GM12874 (cell line): ENCODE data around the gene GRAMD1B.

Experiments used
- TF ChIP-seq, protein P1 (sequence below): IDR thresholded peaks from 2 replicates; pipeline ENCODE4 v1.5.1; 2011; ENCODE audit warnings: low read depth, mild to moderate bottlenecking, control low read depth, low read length, moderate library complexity; ENCODE audit not compliant: insufficient read depth

The GRAMD1B gene

DNA sequence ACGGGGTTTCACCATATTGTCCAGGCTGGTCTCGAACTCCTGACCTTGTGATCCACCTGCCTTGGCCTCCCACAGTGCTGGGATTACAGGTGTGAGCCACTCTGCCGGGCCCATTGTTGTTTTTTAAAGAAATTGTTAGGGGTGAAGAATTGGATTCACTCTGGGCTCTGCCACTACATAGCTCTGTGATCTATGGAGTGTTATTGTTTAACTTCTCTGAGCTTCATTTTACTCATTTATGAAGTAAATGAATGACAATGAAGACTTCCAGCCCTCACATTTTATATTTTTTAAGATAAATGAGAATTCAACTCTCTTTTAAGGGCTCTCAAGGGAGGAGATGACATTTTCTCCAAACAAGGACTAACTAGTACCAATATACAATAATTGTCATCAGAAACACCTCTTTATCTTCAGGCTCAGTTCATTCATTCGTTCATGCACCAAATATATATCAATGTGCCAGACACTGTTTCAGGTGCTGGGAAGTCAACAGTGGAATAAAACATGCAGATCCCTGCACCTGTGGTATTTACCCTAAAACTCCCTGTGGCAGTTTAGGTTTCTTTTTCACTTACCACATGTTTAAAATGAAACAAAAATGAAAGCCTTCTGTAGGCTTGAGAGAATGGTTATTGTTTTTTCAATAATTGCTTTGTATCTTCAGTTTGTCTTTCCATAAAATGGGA lies 23.5 kb upstream of the GRAMD1B start:
- TF ChIP-seq, protein P1, sequence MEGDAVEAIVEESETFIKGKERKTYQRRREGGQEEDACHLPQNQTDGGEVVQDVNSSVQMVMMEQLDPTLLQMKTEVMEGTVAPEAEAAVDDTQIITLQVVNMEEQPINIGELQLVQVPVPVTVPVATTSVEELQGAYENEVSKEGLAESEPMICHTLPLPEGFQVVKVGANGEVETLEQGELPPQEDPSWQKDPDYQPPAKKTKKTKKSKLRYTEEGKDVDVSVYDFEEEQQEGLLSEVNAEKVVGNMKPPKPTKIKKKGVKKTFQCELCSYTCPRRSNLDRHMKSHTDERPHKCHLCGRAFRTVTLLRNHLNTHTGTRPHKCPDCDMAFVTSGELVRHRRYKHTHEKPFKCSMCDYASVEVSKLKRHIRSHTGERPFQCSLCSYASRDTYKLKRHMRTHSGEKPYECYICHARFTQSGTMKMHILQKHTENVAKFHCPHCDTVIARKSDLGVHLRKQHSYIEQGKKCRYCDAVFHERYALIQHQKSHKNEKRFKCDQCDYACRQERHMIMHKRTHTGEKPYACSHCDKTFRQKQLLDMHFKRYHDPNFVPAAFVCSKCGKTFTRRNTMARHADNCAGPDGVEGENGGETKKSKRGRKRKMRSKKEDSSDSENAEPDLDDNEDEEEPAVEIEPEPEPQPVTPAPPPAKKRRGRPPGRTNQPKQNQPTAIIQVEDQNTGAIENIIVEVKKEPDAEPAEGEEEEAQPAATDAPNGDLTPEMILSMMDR, result no peak

- TF ChIP-seq, protein P1, result peak; percentile 77
Measured at GRCh38 chr11:123407130-123407995, 22.7 kb upstream of the GRAMD1B start.

DNA sequence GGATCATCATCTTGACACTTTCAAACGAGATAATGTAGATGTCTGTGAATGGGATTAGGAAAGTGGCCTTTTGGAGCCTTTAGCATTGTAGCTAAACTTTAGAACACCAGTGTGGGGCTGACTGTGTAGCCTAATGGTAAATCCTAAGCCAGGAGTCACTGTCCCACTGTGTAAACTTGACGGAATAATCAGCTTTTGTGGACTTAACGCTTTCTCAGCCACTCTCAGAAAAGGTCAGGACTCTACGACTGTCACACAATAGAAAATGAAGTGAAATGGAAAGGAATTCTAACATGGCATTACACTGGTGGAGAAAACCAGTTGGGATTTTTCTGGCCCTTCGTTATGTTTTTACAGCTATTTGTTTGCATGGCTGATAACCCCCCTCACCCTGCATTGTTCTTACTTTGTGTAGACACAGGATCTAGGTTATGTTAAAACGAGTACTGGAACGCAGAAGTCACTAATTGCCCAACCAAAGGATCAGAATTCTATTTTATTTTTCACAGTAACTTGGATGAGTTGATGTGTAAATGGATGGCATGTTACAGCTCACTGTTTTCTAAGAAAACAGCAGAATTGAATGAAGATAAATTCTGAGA lies 22.0 kb upstream of the GRAMD1B start:
- TF ChIP-seq, protein P1, result no peak

DNA sequence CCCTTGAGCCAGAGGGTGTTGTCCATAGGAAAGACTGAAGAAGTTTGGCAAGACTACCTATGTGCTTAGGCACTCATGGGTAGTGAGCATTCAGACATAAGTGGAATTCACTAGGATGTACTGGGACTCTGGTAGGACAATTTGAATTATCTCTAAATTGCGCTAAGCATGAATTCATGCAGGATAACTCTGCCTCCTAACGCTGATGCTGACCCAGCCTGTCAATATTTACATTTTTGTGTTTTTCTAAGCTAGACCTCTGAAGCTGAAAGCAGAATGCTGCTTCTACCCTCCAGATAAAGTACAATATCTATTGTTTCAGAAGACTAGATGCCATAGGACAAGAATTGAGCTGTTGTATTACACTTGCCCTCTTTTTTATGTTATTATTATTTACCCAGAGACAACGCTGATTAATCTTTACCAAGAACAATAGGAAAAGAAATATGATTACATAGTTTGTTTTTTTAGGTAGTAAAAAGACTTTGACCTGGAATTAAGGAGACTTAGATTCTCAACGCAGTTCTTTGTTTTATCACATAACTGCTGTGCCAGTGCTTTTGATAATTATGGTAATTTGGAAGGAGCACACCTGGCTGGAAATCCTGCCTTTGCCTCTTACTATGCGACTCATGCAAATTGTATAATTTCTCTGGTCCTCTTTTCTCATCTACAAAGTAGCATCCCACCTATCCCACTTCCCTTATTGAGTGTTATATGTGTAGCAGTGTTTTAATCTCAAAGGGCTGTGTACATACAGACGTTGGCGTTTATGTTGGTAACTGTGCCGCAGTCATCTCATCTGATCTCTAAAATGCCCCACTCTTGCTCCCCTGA lies 21.2 kb upstream of the GRAMD1B start:
- TF ChIP-seq, protein P1, result no peak

DNA sequence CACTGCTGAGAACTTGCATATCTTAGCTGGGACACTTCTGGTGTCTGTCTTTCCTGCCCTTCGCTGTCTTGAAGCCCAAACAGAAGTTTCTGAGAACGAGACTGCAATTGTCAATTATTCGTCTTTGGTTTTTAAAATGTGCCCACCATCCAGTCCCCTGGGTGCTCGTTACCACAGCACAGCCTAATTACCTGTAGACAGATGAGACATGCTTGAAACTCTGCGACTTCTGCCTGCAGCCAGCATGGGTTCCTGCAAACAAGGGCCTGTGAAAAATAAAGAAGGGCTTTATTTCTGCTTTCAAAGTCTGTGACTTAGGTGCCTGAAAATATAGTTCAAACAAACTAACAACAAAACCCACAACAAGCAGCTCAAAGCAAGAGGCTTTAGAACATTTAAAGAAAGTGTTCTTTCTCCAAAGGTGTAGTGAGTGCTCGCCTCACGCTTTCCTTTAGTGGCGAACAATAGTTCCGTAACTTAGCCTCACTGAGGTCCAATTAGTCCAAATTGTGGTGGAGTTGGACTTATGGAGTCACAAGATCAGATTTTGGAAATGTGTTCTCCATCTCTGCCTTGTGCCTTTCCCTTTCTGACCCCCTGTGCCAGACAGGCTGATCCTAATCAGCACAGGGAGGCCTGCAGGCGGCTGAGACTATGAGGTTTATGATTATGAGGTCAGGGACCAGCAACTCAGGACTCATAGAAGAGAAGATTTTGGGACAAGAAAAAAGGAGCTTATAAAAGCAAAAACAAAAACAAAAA lies 20.4 kb upstream of the GRAMD1B start:
- TF ChIP-seq, protein P1, result no peak

- TF ChIP-seq, protein P1, result no peak
Measured at GRCh38 chr11:123410218-123410549, 19.9 kb upstream of the GRAMD1B start.
